K562 (cell line): ENCODE results near the gene GPSM3. TPM values are rescaled to one million over a fixed set of nuclear protein-coding genes. Genes with fewer than 3 reads are reported as not detected.

Experiments used
- ARID2 ChIP-seq: fragments of 450-650 bp; IDR thresholded peaks from 2 replicates; pipeline ENCODE4 v1.6.1; 2017; ENCODE audit warnings: antibody characterized with exemption, mild to moderate bottlenecking
- CGGBP1 ChIP-seq: fragments of 250-450 bp; sonication (Bioruptor Pico); IDR thresholded peaks from 2 replicates; pipeline ENCODE4 v1.9.0; 2021; ENCODE audit warnings: mild to moderate bottlenecking
- CTBP1 ChIP-seq: fragments of 450-650 bp; IDR thresholded peaks from 2 replicates; pipeline ENCODE4 v1.6.1; 2016; ENCODE audit warnings: borderline replicate concordance
- EGR1 ChIP-seq: fragments of 450-650 bp; conservative IDR thresholded peaks from 2 replicates; pipeline ENCODE4 v1.6.1; 2017; ENCODE audit warnings: mild to moderate bottlenecking
- ERF ChIP-seq: fragments of 450-650 bp; formaldehyde crosslinking; IDR thresholded peaks from 2 replicates; pipeline ENCODE4 v1.4.0; 2020; ENCODE audit warnings: mild to moderate bottlenecking, mixed read lengths
- ESRRB ChIP-seq: fragments of 250-450 bp; sonication (Bioruptor Pico); IDR thresholded peaks from 2 replicates; pipeline ENCODE4 v1.5.0; 2020; ENCODE audit warnings: mild to moderate bottlenecking, moderate library complexity, borderline replicate concordance
- FOSL1 ChIP-seq: fragments of 200-800 bp; sonication (Bioruptor generic); conservative IDR thresholded peaks from 2 replicates; pipeline ENCODE4 v1.6.1; 2016; ENCODE audit warnings: missing genetic modification characterization, missing compliant biosample characterization
- HNRNPUL1 ChIP-seq: fragments of 200-400 bp; formaldehyde crosslinking; IDR thresholded peaks from 2 replicates; pipeline ENCODE4 v1.6.1; 2017; ENCODE audit warnings: low read length
- KLF13 ChIP-seq: fragments of 450-650 bp; IDR thresholded peaks from 2 replicates; pipeline ENCODE4 v1.6.1; 2016; ENCODE audit warnings: missing genetic modification characterization, low read depth, mild to moderate bottlenecking, missing compliant biosample characterization, moderate library complexity, borderline replicate concordance
- L3MBTL2 ChIP-seq: fragments of 450-650 bp; IDR thresholded peaks from 2 replicates; pipeline ENCODE4 v1.6.1; 2016; ENCODE audit warnings: mild to moderate bottlenecking, moderate library complexity
- MIER1 ChIP-seq: fragments of 450-650 bp; IDR thresholded peaks from 2 replicates; pipeline ENCODE4 v1.6.1; 2016; ENCODE audit warnings: antibody characterized with exemption, mild to moderate bottlenecking, low read depth
- MYNN ChIP-seq, 2 experiments: sonication (generic); formaldehyde crosslinking in 1 of 2; IDR thresholded peaks; 2 replicates each; pipeline versions ENCODE4 v1.5.0 to v1.6.1; 2016 to 2020; ENCODE audit warnings: antibody characterized with exemption in 1 of 2, missing genetic modification reagents in 1 of 2
- PHB2 ChIP-seq: fragments of 450-650 bp; IDR thresholded peaks from 2 replicates; pipeline ENCODE4 v1.6.1; 2017; ENCODE audit warnings: low read depth
- POLR2H ChIP-seq: IDR thresholded peaks from 2 replicates; pipeline ENCODE4 v1.6.1; 2016; ENCODE audit warnings: missing genetic modification characterization, low read depth, mild to moderate bottlenecking, control low read depth, missing compliant biosample characterization, moderate library complexity
- POLR3A ChIP-seq: IDR thresholded peaks from 2 replicates; pipeline ENCODE4 v1.6.1; 2011; ENCODE audit warnings: borderline replicate concordance, mild to moderate bottlenecking, moderate library complexity; ENCODE audit not compliant: insufficient read length, insufficient read depth; ENCODE audit errors: extremely low read depth
- RBM25 ChIP-seq: fragments of 200-400 bp; formaldehyde crosslinking; IDR thresholded peaks from 2 replicates; pipeline ENCODE4 v1.6.1; 2018; ENCODE audit warnings: low read length, low read depth, moderate library complexity; ENCODE audit not compliant: severe bottlenecking
- RBM39 ChIP-seq: fragments of 200-400 bp; formaldehyde crosslinking; optimal IDR thresholded peaks from 2 replicates; pipeline ENCODE3; 2018; ENCODE audit warnings: low read depth, low read length
- RCOR1 ChIP-seq, 2 experiments: IDR thresholded peaks; 2 replicates each; pipeline ENCODE4 v1.6.1; 2012; ENCODE audit warnings: low read depth in 2 of 2, low read length in 2 of 2, borderline replicate concordance in 1 of 2, improper control_type of control experiment in 1 of 2
- RFX5 ChIP-seq: IDR thresholded peaks from 2 replicates; pipeline ENCODE4 v1.6.1; 2011; ENCODE audit warnings: low read depth, mild to moderate bottlenecking, improper control_type of control experiment, low read length
- ZNF507 ChIP-seq: conservative IDR thresholded peaks from 2 replicates; pipeline ENCODE4 v1.6.1; 2017; ENCODE audit warnings: missing genetic modification characterization, missing compliant biosample characterization
- ZNF561 ChIP-seq: fragments of 450-650 bp; formaldehyde crosslinking; conservative IDR thresholded peaks from 2 replicates; pipeline ENCODE4 v1.4.0; 2020; ENCODE audit warnings: mild to moderate bottlenecking, moderate library complexity
- ZNF764 ChIP-seq: fragments of 250-450 bp; sonication (Bioruptor Pico); IDR thresholded peaks from 2 replicates; pipeline ENCODE4 v1.4.0; 2020; ENCODE audit warnings: low read depth, mild to moderate bottlenecking, moderate library complexity
- polyA plus RNA-seq, 8 experiments: library from polyadenylated mRNA; depleted of rRNA in 4 of 8; stranded (reverse) in 5 of 8; unstranded in 3 of 8; fragments of >200 nt; fragmentation: Nextera tagmentation in 2 of 8; fragmentation: Illumina TruSeq in 1 of 8; extraction: Ambion mirVana in 2 of 8; extraction: Trizol in 1 of 8; gene quantifications; 2 replicates each; pipeline versions ENCODE4 v1.2.1 to v1.2.3, GENCODE V29; 2011 to 2014; ENCODE audit warnings: inconsistent platforms in 1 of 8, missing spikeins in 1 of 8
- total RNA-seq, 7 experiments: library from RNA; depleted of rRNA in 6 of 7; stranded (reverse); fragments of >200 nt in 6 of 7; fragmentation: Illumina TruSeq in 2 of 7; extraction: Trizol in 2 of 7; gene quantifications; 2 replicates each; pipeline versions ENCODE4 v1.2.1 to v1.2.3, GENCODE V29; 2011 to 2021; ENCODE audit warnings: low replicate concordance in 1 of 7
- TF ChIP-seq, protein P1 (sequence below): fragments of 250-450 bp; sonication (Bioruptor Pico); IDR thresholded peaks from 2 replicates; pipeline ENCODE4 v1.4.0; 2020; ENCODE audit warnings: borderline replicate concordance
- TF ChIP-seq, protein P2 (sequence below), 3 experiments: fragments of 200-800 bp in 1 of 3; fragments of 250-450 bp in 1 of 3; fragments of 450-650 bp in 1 of 3; sonication (Bioruptor Pico) in 1 of 3; sonication (Bioruptor generic) in 1 of 3; formaldehyde crosslinking in 1 of 3; IDR thresholded peaks; 2 replicates each; pipeline versions ENCODE4 v1.6.1 to v1.8.0; 2016 to 2022; ENCODE audit warnings: mild to moderate bottlenecking in 2 of 3, missing genetic modification characterization in 2 of 3, missing compliant biosample characterization in 1 of 3, moderate library complexity in 1 of 3

Gene GPSM3
- total and polyA plus RNA-seq, 9 of the 15 experiments (the other 6 are each of a cell fraction or from before 2014, with no cell fraction given): 5.3 to 42.6 (median 24.4) TPM

DNA sequence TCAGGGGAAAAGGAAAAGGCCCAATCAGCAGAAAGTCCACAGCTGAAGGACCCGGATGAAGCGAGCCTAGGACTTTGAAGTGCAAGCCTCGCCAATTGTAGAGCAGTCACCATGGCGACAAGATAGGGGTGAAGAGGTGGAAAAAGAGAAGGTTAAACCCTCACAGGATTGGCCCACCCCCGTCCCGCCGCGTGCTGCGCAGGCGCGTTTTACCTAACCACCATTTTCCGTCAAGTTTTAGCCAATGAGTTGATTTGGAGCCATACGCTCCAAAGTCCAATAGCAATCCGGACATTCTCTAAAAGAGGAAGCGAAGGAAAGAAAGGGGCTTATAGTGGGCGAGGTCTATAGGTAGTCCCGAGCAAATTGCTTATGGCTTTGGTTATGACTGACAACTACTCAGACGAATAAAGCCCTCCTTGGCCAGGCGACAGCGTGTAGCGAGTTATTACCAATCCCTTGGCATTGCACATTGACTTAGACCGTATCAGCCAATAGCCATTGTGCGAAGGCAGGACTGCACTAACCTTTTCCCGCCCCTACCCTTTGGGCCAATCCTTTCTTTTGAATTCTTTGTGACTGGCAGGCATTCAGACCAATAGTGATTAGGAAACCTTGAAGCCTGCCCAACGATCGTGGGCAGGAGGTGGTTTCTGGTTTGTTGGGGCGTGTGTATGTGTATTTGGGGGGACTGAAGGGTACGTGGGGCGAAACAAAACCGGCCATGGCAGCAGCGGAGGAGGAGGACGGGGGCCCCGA is 14.5 kb downstream of the GPSM3 start, which contains the start of gene RNF5 (continued):
- TF ChIP-seq ESRRB (CRISPR knock-in tag) (no peak), POLR3A (no peak), RCOR1 (IDR thresholded peaks at IDR 0.05; ENCODE audit: borderline replicate concordance in 1 of 2, low read depth in 2 of 2, low read length in 2 of 2) (peak in 1 of 2 experiments; percentile 76; a peak in 2 of 4 replicates), ERF (CRISPR knock-in tag) (no peak), ARID2 (no peak), RBM25 (peak; percentile 99), RBM39 (no peak), L3MBTL2 (peak; percentile 94), ZNF507 (tag) (no peak), ZNF764 (CRISPR knock-in tag) (no peak), CGGBP1 (CRISPR knock-in tag) (no peak), FOSL1 (tag) (no peak), MYNN (IDR thresholded peaks at IDR 0.05) (no peak; the same call in none of the 2 replicates), MYNN (CRISPR knock-in tag; IDR thresholded peaks at IDR 0.05) (no peak), CTBP1 (peak; percentile 21), POLR2H (tag) (peak; percentile 67), PHB2 (no peak), MIER1 (no peak), RFX5 (peak; percentile 65; the same call in 1 of the 2 replicates), KLF13 (tag) (no peak), ZNF561 (CRISPR knock-in tag) (no peak), EGR1 (peak; percentile 66; the same call in 1 of the 2 replicates), HNRNPUL1 (no peak)
- TF ChIP-seq, protein P1, sequence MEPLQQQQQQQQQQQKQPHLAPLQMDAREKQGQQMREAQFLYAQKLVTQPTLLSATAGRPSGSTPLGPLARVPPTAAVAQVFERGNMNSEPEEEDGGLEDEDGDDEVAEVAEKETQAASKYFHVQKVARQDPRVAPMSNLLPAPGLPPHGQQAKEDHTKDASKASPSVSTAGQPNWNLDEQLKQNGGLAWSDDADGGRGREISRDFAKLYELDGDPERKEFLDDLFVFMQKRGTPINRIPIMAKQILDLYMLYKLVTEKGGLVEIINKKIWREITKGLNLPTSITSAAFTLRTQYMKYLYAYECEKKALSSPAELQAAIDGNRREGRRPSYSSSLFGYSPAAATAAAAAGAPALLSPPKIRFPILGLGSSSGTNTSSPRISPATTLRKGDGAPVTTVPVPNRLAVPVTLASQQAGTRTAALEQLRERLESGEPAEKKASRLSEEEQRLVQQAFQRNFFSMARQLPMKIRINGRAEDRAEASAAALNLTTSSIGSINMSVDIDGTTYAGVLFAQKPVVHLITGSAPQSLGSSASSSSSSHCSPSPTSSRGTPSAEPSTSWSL (CRISPR knock-in tag): no peak
- TF ChIP-seq, protein P2, sequence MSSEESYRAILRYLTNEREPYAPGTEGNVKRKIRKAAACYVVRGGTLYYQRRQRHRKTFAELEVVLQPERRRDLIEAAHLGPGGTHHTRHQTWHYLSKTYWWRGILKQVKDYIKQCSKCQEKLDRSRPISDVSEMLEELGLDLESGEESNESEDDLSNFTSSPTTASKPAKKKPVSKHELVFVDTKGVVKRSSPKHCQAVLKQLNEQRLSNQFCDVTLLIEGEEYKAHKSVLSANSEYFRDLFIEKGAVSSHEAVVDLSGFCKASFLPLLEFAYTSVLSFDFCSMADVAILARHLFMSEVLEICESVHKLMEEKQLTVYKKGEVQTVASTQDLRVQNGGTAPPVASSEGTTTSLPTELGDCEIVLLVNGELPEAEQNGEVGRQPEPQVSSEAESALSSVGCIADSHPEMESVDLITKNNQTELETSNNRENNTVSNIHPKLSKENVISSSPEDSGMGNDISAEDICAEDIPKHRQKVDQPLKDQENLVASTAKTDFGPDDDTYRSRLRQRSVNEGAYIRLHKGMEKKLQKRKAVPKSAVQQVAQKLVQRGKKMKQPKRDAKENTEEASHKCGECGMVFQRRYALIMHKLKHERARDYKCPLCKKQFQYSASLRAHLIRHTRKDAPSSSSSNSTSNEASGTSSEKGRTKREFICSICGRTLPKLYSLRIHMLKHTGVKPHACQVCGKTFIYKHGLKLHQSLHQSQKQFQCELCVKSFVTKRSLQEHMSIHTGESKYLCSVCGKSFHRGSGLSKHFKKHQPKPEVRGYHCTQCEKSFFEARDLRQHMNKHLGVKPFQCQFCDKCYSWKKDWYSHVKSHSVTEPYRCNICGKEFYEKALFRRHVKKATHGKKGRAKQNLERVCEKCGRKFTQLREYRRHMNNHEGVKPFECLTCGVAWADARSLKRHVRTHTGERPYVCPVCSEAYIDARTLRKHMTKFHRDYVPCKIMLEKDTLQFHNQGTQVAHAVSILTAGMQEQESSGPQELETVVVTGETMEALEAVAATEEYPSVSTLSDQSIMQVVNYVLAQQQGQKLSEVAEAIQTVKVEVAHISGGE (CRISPR knock-in tag; IDR thresholded peaks at IDR 0.05): no peak
